ENCODE results near the gene DNAH10.

Gene DNAH10

DNA sequence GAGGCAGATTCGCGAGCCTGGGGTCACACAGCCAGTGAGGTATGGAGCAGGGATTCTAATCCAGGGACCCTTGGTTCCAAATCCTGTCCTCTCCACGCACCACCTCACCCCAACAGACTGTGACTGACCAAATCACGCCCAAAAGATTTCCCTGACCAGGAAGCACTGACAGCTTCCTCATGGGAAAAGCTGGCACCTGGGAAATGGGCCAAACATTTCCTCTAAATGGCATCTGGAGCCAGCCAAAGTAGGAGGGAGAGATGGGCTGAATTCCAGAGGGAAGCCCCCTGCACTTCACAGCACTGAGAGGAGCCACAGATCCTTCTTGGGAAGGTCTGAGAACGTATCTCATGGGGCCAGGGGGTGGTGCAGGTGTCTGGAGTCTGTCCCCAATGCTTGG is 181.7 kb downstream of the DNAH10 start:
- no peak for TF ChIP-seq ZNF70 (CRISPR knock-in tag; IDR thresholded peaks at IDR 0.05)
- no peak for TF ChIP-seq ESRRG (CRISPR knock-in tag; IDR thresholded peaks at IDR 0.05)
- TF ChIP-seq, protein P1, sequence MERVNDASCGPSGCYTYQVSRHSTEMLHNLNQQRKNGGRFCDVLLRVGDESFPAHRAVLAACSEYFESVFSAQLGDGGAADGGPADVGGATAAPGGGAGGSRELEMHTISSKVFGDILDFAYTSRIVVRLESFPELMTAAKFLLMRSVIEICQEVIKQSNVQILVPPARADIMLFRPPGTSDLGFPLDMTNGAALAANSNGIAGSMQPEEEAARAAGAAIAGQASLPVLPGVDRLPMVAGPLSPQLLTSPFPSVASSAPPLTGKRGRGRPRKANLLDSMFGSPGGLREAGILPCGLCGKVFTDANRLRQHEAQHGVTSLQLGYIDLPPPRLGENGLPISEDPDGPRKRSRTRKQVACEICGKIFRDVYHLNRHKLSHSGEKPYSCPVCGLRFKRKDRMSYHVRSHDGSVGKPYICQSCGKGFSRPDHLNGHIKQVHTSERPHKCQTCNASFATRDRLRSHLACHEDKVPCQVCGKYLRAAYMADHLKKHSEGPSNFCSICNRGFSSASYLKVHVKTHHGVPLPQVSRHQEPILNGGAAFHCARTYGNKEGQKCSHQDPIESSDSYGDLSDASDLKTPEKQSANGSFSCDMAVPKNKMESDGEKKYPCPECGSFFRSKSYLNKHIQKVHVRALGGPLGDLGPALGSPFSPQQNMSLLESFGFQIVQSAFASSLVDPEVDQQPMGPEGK (CRISPR knock-in tag; IDR thresholded peaks at IDR 0.05; ENCODE audit: borderline replicate concordance) = no peak
- no peak for TF ChIP-seq GLIS3 (CRISPR knock-in tag; IDR thresholded peaks at IDR 0.05)
- TF ChIP-seq, protein P2, sequence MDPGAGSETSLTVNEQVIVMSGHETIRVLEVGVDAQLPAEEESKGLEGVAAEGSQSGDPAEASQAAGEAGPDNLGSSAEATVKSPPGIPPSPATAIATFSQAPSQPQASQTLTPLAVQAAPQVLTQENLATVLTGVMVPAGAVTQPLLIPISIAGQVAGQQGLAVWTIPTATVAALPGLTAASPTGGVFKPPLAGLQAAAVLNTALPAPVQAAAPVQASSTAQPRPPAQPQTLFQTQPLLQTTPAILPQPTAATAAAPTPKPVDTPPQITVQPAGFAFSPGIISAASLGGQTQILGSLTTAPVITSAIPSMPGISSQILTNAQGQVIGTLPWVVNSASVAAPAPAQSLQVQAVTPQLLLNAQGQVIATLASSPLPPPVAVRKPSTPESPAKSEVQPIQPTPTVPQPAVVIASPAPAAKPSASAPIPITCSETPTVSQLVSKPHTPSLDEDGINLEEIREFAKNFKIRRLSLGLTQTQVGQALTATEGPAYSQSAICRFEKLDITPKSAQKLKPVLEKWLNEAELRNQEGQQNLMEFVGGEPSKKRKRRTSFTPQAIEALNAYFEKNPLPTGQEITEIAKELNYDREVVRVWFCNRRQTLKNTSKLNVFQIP (CRISPR knock-in tag; IDR thresholded peaks at IDR 0.05; ENCODE audit: borderline replicate concordance, low read depth) = no peak
- TF ChIP-seq, protein P3, sequence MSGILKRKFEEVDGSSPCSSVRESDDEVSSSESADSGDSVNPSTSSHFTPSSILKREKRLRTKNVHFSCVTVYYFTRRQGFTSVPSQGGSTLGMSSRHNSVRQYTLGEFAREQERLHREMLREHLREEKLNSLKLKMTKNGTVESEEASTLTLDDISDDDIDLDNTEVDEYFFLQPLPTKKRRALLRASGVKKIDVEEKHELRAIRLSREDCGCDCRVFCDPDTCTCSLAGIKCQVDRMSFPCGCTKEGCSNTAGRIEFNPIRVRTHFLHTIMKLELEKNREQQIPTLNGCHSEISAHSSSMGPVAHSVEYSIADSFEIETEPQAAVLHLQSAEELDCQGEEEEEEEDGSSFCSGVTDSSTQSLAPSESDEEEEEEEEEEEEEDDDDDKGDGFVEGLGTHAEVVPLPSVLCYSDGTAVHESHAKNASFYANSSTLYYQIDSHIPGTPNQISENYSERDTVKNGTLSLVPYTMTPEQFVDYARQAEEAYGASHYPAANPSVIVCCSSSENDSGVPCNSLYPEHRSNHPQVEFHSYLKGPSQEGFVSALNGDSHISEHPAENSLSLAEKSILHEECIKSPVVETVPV (CRISPR knock-in tag; IDR thresholded peaks at IDR 0.05) = no peak
- TF ChIP-seq CSDC2 (CRISPR knock-in tag; IDR thresholded peaks at IDR 0.05) = no peak
- TF ChIP-seq ZNF565 (CRISPR knock-in tag; conservative IDR thresholded peaks at IDR 0.05; ENCODE audit: low read depth) = no peak
- TF ChIP-seq, protein P4, sequence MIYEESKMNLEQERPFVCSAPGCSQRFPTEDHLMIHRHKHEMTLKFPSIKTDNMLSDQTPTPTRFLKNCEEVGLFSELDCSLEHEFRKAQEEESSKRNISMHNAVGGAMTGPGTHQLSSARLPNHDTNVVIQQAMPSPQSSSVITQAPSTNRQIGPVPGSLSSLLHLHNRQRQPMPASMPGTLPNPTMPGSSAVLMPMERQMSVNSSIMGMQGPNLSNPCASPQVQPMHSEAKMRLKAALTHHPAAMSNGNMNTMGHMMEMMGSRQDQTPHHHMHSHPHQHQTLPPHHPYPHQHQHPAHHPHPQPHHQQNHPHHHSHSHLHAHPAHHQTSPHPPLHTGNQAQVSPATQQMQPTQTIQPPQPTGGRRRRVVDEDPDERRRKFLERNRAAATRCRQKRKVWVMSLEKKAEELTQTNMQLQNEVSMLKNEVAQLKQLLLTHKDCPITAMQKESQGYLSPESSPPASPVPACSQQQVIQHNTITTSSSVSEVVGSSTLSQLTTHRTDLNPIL (CRISPR knock-in tag; IDR thresholded peaks at IDR 0.05; ENCODE audit: low read depth) = no peak
- no peak for TF ChIP-seq ISL1 (CRISPR knock-in tag; IDR thresholded peaks at IDR 0.05)
- no peak for TF ChIP-seq OSR1 (CRISPR knock-in tag; IDR thresholded peaks at IDR 0.05)
- no peak for TF ChIP-seq PPARA (CRISPR knock-in tag; IDR thresholded peaks at IDR 0.05; ENCODE audit: borderline replicate concordance)
- TF ChIP-seq ARNTL (CRISPR knock-in tag; IDR thresholded peaks at IDR 0.05; ENCODE audit: borderline replicate concordance, low read depth) = no peak

DNA sequence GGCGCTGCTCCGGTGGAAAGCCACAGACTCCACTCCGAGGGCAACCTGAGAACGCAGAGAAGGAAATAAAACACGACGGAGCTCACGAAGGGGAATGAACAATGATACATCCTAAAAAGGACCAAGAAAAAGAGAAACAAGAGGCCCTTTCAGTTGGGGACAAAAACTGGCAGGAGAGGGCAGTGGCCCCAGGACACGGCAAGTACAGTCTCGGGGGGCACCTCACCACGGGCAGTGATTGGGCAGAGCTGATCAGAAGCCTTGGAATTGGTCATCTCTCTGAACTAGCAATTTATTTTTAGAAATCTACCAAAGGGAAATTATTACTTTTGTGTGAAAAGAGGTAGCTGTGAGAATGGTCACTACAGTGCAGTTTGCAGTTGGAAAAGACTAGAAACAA is 182.6 kb downstream of the DNAH10 start:
- ATAC-seq = no peak
- TF ChIP-seq ZNF565 (CRISPR knock-in tag; conservative IDR thresholded peaks at IDR 0.05; ENCODE audit: low read depth) (no peak), ISL1 (CRISPR knock-in tag; IDR thresholded peaks at IDR 0.05) (no peak), ZNF8 (CRISPR knock-in tag; IDR thresholded peaks at IDR 0.05) (no peak), ZFP3 (CRISPR knock-in tag; IDR thresholded peaks at IDR 0.05) (no peak), ZC3H10 (CRISPR knock-in tag; IDR thresholded peaks at IDR 0.05) (no peak), RARB (CRISPR knock-in tag; IDR thresholded peaks at IDR 0.05) (no peak), GLIS3 (CRISPR knock-in tag; IDR thresholded peaks at IDR 0.05) (no peak), ZNF70 (CRISPR knock-in tag; IDR thresholded peaks at IDR 0.05) (no peak)
- TF ChIP-seq, protein P4 (CRISPR knock-in tag; IDR thresholded peaks at IDR 0.05; ENCODE audit: low read depth) = no peak
- TF ChIP-seq, protein P1 (CRISPR knock-in tag; IDR thresholded peaks at IDR 0.05; ENCODE audit: borderline replicate concordance) = no peak
- TF ChIP-seq, protein P5, sequence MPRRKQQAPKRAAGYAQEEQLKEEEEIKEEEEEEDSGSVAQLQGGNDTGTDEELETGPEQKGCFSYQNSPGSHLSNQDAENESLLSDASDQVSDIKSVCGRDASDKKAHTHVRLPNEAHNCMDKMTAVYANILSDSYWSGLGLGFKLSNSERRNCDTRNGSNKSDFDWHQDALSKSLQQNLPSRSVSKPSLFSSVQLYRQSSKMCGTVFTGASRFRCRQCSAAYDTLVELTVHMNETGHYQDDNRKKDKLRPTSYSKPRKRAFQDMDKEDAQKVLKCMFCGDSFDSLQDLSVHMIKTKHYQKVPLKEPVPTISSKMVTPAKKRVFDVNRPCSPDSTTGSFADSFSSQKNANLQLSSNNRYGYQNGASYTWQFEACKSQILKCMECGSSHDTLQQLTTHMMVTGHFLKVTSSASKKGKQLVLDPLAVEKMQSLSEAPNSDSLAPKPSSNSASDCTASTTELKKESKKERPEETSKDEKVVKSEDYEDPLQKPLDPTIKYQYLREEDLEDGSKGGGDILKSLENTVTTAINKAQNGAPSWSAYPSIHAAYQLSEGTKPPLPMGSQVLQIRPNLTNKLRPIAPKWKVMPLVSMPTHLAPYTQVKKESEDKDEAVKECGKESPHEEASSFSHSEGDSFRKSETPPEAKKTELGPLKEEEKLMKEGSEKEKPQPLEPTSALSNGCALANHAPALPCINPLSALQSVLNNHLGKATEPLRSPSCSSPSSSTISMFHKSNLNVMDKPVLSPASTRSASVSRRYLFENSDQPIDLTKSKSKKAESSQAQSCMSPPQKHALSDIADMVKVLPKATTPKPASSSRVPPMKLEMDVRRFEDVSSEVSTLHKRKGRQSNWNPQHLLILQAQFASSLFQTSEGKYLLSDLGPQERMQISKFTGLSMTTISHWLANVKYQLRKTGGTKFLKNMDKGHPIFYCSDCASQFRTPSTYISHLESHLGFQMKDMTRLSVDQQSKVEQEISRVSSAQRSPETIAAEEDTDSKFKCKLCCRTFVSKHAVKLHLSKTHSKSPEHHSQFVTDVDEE (CRISPR knock-in tag; IDR thresholded peaks at IDR 0.05) = no peak
- TF ChIP-seq, protein P3 (CRISPR knock-in tag; IDR thresholded peaks at IDR 0.05) = no peak
- TF ChIP-seq, protein P2 (CRISPR knock-in tag; IDR thresholded peaks at IDR 0.05; ENCODE audit: borderline replicate concordance, low read depth) = no peak

More for the DNA sequence above, 181.7 kb downstream of the DNAH10 start:
- no peak for ATAC-seq
